Glomerular visceral epithelial cell (primary cell): ENCODE results near the gene ADPRHL1.
"Not testable (repeated sequence)": the region's sequence is repeated elsewhere in the genome, so short reads cannot be mapped to it uniquely, and the experiment has no call there.

Source experiments
- DNase-seq: peaks from one replicate; pipeline ENCODE4 v3.0.0-alpha.2; 2016; ENCODE audit errors: extremely low spot score

ADPRHL1 gene

DNA sequence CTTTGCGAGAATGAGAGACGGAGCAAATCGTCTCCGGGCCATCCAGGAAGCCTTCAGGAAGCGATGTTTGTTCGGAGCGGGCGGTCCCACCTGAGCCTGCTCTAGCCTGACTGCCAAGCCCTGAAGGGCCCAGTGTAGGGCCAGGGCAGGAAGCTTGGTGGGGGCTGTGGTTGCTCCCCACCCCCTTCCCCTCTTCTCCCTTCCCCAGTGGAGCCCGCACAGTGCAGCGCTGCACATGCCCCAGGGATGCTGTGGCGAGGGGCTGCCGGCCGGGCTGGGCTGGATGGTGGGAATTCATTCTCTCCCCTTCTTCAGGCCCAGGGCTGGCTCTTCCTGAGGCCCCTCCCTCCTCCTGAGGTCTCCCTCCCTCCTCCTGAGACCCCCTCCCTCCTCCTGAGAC, 82.2 kb downstream of the ADPRHL1 start:
- DNase-seq, result no peak

DNA sequence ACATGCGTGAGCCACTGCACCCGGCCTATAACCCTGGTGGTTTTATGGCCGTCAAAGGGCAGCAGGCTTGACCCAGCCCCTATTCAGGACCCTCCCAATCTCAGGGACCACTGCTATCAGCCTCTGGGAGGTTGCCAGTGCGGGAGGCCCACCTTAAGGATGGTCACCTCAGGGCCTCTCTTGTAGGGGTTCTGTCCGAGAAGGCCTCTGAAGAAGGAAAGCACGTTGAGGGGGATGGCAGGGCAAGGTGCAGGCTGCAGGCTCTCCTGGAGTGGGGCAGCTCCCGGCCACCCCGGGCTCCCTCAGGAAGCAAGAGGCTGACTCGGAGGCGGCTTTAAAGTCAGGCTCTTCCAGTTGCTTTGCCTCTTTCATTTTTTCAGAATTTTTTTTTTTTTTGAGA, 83.4 kb downstream of the ADPRHL1 start:
- no peak for DNase-seq

DNA sequence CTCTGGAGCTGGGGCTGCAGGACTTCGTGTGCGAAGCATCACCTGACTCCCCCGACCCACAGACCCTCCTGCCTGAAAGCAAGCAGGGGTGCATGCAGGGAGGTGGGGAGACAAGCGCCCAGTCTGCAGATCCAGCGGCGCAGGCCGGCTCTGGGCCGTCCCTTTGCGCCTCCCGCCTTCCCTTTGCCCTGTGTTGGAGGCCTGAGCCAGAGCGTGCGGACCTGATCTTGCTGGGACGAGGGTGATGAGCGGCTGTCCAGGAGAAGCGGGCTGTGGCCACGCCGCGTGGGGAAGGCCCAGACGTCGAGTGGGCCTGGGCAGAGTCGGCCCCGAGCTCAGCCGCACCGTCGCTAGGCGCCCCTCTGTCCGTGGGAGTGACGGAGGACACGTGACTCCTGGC, 84.1 kb downstream of the ADPRHL1 start:
- no peak for DNase-seq

DNA sequence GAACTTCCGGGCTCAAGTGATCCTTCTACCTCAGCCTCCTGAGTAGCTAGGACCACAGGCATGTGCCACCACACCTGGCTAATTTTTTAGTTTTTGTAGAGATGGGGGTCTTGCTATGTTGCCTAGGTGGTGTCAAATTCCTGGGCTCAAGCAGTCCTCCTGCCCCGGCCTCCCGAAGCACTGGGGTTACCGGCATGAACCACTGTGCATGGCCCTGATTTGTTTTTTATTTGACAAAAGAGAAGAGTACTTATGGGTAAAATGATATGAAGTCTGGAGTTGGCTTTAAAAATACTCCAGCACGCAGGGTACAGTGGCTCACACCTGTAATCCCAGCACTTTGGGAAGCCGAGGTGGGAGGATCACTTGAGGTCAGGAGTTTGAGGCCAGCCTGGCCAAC, 84.9 kb downstream of the ADPRHL1 start:
- not testable (repeated sequence) for DNase-seq

DNA sequence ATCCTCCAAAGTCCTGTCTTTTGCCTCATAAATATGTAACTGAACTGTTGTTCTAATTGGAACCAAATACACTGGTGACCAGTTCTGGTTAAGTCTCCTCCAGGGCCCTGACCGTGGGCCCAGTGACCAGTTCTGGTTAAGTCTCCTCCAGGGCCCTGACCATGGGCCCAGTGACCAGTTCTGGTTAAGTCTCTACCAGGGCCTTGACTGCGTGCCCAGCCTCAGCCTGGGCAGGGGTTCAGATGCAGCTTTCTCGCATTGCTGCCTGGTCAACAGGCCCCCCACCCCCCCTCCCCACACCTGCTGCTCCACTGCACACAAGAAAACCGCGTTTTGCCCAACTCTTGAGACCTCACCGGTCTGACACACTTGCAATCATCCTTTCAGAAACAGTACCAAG, 85.5 kb downstream of the ADPRHL1 start:
- no peak for DNase-seq

DNA sequence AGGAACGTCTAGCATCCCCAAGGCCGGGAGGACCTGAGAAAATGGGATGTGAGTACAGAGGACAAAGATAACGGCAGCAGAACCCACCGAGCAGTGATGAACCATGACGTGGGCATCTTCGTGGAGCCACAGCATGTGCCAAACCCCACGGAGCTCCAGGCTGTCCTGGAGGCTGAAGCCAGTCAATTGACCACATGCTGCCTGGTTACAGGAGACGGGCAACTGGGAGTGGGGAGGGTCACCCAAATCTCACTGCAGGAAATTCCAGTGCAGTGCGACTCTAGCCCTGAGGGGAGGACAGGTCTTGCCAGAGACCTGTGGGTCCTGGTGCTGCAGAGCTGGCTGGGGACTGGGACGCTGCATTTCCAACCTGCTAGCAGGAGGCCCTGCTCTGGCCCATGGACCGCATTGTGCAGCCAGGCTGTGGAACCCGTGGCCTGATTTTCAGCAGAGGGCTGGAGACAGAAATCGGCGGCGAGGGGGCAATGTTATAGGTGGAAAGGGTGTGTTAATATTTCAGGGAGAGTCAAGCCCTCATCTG, 86.2 kb downstream of the ADPRHL1 start:
- DNase-seq, result no peak

DNA sequence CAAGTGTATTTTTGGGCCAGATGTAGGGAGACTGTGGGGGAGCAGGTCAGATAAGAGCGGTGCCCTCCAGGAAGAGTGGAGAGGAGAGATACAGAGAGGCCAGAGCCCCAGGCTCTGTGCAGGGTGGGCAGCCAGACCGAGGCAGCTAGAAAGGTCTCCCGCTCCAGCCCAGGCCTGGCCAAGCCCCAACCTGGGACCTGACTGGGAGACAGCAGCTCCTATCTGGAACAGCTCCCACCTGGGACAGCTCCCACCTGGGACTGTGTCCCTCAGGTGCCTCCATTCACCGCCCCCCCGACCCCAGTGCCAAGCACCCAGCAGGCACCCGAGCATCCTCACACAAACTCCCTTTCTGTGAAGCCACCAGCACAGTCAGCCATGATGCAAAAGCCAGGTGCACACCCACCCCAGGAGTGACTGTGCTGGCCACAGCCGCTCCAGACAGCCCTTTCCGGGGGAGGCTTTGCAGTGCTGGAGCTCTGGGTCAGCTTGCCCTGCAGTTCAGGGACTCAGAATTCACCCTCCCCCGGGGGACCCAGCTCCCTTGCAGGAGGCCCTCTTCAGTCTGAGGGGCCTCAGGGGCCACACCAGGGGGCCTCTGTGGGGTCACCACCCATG, 87.2 kb downstream of the ADPRHL1 start:
- no peak for DNase-seq

DNA sequence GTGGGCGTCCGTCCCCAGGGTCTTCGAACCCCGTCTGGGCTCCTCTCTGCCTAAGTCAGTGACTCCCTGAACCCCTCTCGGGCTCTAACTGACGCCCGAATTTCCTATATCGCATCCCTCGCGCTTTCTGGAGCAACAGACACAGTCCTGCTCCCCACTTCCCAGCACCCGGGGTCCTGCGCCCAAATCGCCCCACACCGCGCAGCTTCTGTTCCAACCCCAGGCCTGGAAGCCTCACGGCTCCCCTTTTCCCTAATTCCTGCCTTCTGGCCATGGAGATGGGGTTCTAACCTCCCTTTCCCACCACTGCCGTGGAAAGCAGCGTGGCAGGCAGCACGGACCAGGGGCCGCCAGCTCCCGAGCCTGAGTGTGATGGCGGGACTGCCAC, 87.7 kb downstream of the ADPRHL1 start:
- DNase-seq, result no peak

DNA sequence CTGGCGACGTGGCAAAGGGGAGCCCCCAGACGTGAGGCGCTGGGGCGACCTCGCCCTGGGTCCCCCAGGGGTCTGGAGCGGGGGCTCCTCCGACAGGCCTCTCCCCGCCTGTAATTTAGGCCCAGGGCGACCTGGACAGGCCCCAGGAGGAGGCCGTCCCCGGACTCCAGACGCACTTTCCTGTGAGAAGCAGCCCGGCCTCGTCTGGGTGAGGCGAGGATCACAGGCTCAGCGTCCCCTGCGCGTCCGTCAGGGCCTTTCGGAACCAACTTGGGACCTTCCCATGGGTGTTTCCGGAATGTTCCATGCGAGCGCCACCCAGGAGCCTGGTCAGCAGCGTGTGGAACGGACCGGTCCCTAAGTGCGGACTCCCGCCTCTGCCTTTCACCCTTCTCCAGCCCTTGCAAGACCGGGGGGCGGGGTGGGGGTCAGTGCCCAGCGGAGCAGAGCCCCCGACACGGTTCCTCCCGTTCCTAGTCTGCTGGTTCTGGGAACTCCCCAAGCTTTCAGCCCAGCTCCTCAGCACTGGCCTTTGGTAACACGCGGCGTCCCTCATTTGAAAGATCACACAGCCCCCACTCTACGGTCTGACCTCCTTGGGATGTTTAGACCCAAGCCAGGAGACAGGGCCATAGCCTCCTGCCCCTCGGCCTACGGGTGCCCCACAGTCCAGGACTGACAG, 88.2 kb downstream of the ADPRHL1 start:
- DNase-seq, result no peak

DNA sequence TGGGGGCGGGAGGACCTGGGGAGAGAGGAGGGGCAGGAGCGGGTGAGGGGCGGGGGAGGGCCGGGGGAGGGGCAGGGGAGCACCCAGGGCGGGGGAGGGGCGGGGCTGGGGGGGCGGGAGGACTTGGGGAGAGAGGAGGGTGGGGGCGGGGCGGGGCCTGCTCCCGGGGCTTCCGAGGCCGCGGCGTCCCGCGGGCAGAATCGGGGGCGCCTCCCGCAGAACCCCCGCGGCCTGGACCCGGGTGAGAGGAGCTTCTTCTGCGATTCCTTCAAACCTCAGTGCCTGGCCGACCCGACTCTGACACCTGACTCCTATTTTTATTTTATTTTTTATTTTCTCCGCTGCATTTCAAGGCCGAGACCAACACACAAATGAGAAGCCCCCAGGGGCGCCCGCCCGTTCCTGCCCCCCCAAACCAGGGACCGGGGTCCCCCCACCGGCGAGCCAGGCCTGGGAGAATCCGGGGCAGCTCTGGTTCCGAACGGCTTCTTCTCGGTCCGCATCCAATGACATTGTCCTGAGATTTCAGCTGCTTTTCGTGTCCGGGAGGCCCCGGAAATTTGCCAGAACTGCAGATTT, 88.9 kb downstream of the ADPRHL1 start:
- DNase-seq, result no peak

DNA sequence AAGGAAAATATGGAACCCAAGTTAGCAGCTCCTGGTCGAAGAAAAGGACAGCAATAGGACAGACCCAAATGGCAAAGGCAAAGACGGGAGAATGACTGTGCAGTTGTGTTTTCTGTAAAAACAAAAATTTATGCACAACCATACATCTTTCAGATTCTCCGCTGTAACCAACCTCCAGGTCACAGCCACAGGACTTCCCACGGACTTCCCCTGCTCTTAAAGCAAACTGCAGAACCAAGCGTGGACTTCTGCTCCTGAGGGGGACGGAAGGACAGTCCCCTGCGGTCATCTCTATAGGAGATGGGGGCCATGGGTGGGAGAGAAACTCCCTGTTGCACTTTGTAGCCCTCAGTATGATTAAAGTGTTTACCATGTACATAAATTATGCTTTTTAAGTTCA, 91.9 kb downstream of the ADPRHL1 start:
- no peak for DNase-seq

DNA sequence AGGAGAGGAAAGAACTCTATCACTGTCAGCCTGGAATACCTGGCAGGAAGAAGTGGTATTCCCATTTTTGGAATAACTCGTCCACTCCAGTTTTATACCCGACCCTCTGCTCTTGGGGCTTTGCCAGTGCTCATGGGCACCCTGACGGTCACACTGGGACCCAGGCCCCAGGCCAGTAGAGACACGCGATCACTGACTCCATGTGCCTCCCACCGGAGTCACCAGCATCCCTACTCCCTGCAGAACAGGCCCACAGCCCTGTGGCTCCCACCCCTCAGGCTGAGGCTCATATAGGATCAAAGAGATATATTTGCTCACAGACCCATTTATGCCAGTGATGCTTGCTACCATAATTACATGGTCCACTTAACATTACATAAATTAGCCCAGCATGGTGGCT, 92.8 kb downstream of the ADPRHL1 start:
- DNase-seq, result no peak

DNA sequence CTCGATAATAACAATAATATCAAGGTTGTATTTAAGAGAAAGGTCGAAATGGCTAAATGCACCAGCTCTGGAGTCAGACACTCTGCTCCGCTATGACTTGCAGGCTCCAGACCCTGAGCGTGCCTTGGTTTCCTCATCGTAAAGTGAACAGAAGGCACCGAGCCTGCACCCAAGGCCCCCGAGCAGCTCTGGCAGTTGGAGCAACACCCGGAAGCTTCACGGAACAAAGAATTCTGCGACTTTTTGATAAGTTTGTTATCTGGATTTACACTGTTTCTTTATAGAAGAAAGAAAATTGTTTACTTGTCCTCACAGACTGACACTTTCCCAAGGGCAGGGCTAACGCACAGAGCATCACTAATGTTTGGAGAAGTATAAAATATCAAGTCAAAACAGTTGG, 93.7 kb downstream of the ADPRHL1 start:
- DNase-seq, result no peak

DNA sequence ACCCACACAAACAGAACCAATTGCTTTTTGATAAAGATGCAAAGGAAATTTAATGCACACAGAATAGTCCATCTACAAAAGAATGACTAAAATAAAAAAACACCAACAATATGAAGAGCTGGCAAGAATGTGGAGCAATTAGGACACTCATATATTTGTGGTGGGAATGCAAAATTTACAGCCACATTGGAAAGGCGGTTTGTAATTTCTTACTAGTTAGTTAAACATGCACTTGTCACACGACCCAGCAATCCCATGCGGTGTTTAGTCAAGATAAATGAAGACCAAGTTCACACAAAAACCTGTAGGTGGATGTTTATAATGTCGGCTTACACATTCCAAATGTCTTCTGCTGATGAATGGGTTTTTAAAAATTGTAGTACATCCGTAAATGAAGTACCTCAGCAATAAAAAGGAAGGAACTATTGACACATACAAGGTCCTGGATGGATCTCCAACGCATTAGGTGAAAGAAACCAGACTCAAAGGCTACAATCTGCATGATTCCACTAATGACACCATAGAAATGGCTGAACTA, 94.6 kb downstream of the ADPRHL1 start:
- no peak for DNase-seq

DNA sequence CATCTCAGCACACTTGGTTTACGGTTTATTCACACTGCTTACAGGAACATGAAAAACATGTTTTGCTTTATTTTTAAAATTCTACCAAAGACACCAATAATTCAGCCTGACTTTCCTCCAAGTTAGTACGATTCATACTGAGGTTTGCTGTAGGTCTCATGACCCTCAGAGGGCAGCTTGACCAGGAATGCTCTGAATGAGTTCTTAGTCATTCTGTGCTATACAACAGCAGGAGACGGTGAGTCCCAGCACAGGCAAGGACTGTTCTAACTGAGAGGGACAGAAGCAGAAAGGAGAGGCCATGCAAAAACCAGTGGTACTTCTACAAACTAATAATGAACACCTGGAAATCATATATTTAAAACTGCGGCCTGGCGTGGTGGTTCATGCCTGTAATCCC, 95.8 kb downstream of the ADPRHL1 start:
- DNase-seq, result peak; percentile 24

DNA sequence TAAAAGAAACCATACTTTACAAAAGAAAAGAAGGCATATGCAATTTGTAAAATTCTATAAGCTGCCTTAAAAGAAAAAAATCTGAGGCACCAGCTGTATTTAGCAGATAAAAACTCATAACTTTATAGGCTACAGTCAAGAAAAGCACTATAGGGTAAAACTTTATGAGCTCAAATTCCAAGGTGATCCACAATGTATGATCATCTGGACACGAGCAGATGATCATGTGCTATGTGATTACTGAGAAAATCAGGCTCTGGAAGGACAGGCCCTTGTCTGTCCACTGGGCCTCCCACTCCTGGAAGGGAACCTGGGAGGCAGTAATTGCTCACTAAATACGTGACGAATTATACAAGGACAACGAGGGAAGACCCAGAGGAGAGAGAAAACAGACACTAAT, 96.7 kb downstream of the ADPRHL1 start:
- no peak for DNase-seq

DNA sequence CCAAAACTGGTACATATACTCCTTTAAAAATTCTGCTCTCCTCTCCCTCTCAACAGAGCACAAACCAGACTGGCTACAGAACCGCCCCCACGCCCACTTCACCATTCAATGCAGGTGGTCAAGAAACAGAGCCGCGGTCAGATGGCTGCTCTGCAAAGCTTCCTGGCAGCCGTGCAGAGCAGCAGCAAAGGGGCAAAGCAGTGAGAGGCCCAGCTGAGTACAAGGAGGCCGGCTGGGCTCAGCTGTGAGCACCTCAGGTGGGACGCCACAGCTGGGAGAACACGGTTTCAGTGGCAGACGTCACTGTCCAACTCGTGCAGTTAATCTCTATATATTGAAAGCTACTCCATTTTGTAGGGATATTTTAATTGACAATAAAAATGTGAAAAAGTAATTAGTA, 97.7 kb downstream of the ADPRHL1 start:
- no peak for DNase-seq

DNA sequence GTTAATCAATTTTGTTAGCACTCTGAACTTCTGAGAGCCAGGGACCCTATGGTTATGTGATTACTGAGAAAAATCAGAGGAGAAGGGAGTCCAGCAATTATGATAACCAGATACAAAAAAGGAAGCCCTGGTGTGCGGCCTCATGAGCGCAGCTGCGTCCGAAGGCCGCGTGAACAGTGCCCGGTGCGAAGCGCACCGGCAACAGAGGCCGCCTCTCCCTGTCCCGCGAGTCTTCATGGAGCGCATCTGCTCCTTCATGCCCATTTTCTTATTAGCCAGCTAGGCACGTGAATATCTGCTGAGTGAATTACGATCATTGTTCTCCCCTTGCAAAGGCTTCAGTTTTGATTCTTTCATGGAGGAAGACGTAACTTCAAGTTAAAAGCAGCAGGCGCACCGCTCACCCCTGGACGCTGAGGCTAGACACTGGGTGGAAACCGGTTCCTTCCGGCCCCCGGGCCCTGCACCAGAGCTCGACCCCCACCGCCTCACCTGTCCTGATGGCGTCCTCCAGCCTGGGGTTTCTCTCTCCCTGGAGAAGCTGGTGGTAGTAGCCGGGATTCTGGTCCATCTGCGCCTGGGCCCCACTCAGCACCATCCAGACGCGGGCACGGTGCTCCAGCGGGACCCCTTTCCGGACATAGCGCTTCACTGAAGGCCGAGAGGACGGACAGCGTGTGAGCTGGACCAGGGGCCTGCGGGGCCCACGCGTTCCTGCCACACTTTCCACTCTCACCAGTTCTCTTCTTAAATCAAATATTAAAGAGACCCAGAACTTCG, 98.3 kb downstream of the ADPRHL1 start:
- DNase-seq, result no peak

DNA sequence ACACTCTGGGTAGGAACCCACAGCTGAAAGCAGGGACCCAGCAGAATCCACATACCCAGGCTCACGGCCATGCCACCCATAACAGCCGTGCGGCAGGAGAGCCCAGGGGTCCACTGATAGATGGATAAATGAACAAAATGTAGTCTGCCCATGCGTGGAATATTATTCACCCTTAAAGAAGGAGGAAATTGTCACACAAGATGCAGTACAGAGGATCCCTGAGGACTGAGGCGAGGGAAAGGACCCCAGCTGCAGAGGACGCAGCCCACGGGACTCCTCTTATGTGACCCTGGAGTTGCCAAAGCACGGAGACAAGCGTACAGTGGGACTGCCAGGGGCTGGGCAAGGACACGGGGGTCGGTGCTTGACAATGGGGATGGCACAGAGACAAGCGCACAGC, 100.0 kb downstream of the ADPRHL1 start:
- no peak for DNase-seq

DNA sequence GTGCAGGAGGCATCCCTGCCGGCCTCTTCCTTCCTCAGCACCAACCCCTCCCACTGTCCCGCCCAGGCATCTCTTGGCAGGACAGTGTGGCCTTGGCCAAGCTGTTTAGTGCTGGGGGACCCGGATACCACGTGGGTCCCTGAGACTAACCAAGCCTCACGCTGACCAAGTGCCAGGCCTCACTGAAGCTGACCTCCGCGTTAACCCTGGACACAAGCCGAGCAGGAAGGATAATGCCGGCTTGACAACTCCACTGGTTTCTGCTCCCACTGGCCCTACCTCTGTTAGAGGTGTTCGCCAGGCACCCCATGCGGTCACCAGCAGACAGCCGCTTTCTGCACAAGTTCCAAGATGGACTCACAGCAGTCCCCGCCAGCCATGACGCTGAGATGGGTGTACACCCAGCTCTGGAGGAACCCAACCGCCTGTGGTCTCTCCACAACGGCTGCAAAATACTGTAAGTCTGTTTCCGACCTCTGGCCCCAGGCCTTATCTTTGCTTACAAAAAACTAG, 101.7 kb downstream of the ADPRHL1 start:
- DNase-seq, result no peak

DNA sequence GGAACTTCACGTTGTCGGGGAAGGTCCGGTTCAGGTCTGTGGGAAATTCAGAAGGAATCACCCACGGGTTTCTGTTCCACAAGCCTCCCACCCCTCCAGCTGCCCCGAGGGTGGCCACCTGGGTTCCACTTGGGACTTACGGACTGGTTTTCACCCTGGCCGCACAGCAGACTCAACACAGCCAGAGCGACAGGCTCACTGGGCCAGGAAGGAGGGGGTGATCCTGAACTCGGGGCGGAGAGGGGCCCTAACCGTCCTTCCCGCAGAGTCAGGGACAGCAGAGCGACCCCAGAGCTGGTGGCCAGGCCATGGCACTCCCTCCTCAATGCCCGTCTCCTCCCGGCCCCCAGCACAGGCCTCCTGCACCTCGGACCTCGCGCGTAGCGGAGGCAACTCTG, 102.4 kb downstream of the ADPRHL1 start:
- DNase-seq, result no peak
